ENCODE measurements around the gene TMEM14B.
A peak's percentile ranks its signal among the peaks of the same experiment; 100 is the strongest.
"Not testable (repeated sequence)": the region's sequence is repeated elsewhere in the genome, so short reads cannot be mapped to it uniquely, and the experiment has no call there.

Gene TMEM14B

DNA sequence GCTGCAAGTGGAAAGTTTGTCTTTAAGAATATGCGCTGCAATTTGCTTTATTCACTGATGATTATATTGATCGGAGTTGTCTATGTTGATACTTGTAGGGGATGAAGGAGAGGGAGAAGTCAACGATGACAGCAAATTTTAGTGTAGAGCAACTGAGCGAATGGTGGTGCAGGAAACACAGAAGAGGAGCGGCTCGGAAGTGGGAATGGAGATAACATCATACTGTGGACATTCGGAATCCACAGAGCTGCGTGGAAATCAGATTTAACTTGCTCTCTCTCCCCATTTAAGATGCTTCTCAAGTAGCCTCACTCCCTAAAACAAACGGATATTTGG is 722 bp upstream of the TMEM14B start:
- peak; percentile 25 for DNase-seq (ENCODE audit: low spot score)

DNA sequence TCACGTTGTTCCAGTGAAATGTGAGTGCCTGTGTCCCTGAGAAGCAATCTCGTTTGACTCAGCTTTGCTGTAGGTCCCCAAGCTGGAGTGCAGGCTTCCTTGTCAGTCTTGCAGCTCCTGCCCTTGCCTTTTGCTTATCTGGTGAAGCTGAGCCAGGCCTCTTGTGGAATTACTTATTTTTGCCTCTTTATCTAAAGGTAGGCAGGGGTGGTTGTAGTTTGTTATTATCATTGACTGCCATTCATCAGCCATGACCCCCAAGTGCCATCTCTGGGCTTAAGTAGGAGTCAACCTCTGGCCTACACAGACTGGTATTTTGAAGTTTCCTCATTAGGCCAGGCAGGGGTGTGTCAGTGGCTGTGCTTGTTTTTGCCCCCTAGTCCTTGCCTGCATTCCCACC is 2.1 kb downstream of the TMEM14B start:
- DNase-seq (ENCODE audit: low spot score): no peak

DNA sequence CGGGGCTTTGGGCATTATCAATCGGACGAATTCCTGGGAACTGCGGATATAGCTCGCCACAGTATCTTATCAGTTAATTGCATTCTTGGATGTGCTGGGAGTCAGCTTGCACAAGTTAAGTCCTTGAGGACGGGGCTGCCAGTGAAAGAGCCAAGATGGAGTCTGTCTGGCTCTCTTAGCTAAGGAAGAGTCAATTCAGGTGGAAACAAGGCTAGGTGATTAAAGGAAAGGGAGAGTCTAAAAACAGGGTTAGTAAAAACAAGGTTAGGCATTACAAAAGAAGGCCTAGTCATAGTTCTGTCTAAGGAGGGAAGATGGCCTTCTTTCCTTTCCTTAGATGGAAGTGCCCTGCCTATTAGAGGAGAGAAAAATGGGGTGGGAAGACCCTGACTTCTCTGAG is 3.0 kb downstream of the TMEM14B start:
- not testable (repeated sequence) for DNase-seq (ENCODE audit: low spot score)

DNA sequence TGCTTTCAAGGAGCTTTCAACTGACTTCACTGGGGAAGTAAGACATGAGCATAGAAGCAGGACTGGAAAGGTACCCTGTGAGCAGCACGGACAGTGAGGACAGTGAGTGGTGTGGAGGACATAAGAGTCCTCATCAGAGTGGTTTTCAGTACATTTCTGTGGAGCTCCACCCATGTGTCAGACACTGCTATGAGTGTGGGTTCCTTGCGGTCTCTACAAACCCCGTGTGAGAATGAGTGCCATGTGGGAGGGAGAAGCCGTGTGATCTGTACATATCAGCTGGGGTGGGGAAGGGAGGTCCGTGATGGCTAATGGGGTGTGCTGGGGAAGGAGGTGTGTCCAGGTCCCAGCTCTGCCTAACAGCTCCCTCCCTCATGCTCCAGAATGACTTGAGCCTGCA is 4.2 kb downstream of the TMEM14B start:
- not testable (repeated sequence) for DNase-seq (ENCODE audit: low spot score)

DNA sequence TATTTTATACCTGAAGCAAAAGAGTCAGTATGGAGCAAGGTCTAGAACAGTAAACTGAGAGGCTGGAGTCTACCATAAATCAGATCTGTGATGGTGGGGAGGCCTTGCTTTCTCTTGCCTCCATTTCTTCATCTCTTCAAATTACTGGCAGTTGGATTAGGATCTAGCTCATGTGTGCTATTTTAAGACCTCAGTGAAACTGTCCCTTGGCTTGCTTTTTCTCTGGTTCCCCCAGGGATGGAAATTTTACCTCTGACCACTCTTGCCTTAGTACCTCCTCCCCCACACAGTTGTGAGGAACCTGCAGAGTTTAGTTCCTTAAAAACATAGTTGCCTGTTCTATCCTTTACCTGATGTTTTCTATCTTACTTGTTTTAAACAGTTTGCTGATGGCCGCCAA is 8.5 kb downstream of the TMEM14B start:
- DNase-seq (ENCODE audit: low spot score): no peak

DNA sequence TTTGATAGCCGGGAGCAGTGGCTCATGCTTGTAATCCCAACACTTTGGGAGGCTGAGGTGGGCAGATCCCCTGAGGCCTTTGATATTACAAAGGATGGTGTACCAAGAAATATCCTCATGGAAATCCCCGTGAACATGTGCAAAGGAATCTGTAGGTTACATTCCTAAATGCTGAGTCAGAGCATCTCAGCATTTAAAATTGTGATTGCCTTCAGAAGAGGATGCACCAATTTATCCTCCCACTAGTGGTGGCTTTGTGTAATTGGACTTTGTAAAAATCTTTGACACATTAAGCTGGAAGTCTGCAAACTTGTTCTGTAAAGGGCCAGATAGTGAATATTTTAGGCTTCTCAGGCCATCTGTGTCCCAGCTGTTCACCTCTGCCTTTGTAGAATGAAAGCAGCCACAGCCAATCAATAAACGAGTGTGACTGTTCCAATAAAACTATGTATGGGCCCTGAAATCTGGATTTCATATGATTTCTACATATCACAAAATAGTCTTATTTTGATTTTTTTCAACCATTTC is 11.8 kb downstream of the TMEM14B start:
- peak; percentile 45 for DNase-seq (ENCODE audit: low spot score)

DNA sequence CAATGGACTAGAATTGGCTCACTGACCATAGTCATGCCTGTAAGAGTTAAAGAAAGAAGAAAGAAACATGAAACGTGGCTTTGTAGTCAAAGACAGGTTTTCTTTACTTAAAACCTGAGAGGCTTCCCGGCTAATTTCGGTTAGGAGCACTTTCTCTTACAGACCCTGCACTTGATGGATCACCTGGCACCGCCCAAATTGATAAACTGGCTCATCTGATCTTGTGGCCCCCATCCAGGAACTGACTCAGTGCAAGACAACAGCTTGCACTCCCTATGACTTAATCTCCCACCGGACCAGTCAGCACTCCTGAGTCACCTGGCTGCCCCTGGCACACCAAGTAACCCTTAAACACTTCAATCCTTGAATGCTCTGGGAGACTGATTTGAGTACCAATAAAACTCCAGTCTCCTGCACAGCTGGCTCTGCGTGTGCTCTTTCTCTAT is 12.3 kb downstream of the TMEM14B start:
- DNase-seq (ENCODE audit: low spot score): no peak

DNA sequence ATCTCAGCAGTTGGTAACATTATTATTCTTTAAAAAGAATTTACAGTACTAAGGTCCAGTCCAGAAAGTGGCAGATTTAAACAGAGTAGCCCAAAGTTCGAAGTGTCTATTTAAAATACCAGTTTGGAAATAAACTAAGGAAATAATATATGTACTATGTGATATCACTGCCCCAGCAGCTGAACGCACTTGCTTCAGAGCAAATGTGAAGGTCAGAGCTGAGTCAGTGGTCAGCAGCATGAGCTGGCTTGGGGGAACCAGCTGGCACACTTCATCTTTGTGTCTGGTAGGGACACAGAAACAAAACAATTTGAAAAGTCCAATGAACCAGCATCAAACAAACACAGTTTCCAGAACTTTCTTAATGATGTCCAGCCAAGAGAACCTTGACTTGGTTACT is 15.4 kb downstream of the TMEM14B start:
- DNase-seq (ENCODE audit: low spot score): no peak

DNA sequence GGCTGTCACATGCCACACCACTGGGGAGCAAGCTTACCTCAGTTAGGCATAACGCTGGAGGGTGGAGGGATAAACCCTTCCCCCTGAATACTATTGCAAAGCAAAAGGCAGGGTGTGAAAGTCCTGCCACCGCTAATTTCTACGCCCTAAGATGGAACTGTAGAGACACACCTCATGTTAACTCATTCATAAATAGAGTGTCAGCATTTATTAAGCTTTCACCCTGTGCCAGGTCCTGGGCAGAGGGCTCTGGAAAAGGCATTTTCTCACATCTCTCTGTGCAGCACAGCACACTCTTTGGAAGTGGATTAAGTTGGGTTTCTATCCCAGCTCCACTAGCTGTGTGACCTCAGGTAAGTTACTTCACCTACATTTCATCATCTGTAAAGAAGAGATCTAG is 21.8 kb downstream of the TMEM14B start:
- no peak for DNase-seq (ENCODE audit: low spot score)

DNA sequence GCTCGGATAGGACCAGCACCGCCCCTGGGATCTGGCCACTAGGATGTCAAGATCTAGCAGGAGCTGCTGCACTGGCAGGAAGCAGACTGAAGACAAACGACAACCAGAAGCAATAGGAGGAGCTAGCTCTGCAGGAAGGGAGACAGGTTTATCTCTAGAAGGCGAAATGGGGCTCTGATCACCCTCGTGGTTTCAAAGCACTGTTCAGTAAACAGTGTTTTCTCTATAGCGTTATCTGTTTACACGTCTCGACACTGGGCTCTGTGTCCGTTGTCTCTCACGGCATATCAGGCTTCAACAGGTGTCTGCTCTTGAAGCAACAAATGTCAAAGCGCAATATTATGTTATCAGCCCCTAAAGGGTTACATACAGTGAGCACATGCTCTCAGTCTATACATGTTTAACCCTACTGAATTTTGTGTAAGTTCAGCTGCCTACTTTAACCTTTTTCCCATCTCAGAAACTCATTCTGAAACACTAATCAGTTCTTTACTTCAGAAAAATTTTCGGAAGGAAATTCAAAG is 23.8 kb downstream of the TMEM14B start:
- no peak for DNase-seq (ENCODE audit: low spot score)

DNA sequence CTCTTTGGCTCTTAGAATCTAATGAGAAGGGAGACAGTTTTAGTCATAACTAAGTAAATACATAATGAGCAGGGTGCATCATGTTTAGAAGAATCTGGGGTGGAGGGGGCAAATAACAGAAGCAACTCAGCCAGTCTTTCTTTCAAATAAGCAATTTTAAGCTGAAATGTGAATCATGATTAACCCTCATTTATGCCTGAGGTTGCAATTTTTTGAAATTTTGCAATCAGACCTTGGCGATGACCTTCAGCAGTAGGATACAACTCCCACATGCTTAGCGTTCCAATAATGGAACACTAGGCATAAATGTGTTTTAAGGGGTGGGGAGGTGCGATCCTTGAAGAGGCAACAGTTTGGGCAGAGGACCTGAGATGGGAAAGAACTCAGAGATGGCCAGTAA is 30.6 kb downstream of the TMEM14B start:
- DNase-seq (ENCODE audit: low spot score): no peak

DNA sequence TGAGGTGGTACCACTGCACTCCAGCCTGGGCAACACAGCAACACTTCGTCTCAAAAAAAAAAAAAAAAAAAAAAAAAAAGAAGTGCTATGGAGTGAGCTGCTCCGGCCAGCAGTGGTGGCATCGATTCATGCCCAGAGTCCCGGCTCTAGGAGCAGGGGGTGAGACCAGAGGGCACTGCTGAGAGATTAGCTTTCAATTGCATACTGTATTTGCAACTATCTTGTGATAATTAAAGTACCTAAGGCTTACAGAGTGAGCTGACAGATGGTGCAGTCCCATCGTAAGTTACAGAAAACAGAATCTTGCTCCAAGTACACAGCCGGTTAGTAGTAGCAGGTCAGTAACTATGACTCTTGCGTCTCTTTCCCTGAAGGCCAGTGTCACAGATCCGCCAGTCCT is 31.5 kb downstream of the TMEM14B start:
- no peak for DNase-seq (ENCODE audit: low spot score)

DNA sequence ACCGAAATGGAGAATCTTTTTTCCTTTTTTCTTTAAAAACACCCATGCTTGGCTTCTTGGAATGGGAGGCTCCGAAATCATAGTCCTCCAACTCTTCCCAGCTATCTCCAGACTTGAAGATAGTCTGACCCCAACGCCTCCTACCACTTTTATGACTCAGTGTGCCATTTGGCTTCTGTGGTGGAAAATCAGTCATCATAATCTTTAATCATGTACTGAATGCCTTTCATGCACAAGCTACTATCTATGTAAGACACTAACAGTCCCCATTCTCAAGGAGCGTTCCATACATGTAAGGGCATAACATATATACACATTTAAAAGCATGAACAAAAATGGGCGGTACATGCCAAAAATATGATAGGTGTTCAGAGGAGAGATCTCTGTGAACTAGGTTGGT is 44.1 kb downstream of the TMEM14B start:
- DNase-seq (ENCODE audit: low spot score): no peak

DNA sequence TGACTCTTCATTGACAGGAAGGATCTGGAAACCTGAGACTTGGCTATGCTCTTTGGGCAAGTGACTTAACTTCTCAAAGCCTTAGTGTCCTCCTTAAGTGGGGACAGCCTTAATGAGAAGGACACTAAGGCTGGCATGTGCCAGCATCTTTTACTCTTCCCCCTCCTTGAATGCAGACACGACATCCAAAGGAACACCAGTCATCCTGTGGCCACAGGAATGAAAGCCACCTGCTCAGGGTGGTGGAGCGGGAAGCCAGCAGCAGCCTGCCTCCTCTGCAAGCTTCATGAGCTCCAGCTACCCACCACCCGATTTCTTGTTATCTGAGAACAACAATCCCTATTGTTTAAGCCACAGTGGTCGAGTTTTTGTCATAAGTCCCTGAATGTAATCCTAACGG is 44.5 kb downstream of the TMEM14B start:
- no peak for DNase-seq (ENCODE audit: low spot score)

DNA sequence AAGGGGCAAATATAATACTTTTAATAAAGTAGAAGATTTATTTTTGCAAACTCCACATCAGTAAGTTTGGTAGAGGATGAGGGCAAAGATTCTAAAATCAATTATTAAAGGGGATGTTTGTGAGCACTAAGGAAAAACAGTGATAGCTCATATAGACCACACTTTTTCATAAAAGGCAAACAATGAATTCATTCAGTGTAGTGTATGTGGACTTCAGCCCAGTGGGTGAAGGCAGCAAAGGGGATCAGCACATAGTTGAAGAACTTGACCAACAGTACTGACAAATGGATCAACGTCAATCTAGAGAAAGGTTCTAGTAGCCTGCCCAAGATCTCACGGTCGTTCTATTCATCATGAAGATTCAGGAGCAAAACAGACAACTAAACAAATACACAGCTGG is 45.4 kb downstream of the TMEM14B start:
- peak; percentile 47 for DNase-seq (ENCODE audit: low spot score)

DNA sequence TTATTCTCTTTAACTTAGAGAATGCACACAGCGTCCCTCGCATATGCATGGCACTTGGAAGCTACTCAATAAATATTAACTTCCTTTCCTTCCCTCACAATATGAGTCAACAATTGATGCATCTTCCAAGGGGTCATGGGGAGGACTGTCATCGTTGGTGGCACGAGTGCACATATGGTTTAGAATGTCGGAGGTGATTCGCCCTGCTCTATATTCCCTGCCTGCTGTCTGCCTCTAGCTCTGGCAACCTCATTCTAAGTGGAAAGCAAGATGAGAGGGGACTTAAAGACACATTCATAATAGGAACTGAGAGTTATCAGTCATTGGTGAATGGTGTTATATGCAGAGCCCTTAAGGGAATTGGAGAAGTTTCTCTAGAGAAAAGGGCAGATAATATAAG is 46.1 kb downstream of the TMEM14B start:
- DNase-seq (ENCODE audit: low spot score): no peak

DNA sequence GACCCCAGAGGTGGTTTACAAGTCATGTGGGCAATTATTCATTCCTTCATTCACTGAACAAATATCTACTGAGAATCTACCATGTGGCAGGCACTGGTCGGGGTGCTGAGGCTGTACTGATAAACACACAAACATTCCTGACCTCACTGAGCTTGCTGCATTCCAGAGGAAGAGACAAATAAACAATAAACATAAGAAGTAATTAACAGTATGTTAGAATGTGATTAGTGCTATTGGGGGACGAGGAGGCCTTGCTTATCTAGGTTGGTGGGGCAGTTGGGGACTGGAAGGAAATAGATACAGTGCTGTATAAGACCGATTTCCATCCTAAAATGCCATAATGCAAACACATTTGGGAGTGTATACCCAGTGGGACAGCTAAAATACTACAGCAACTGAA is 46.6 kb downstream of the TMEM14B start:
- DNase-seq (ENCODE audit: low spot score): no peak

DNA sequence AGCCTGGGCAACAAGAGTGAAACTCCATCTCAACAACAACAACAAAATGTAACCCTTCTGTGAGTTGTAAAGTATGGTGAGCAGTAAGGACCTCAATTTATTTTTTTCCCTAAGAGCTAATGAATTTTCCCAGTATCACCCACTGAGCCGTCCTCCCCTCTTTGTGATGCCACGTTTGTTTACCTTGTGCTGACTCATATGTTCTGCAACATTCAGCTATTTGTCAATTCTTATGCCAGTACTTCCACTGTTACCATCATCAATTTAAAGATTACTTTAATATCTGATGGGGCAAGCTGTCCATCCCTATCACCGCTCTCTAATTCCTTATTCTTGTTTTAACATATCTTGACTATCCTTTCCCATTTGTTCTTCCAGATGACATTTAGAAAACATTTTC is 53.2 kb downstream of the TMEM14B start:
- DNase-seq (ENCODE audit: low spot score): no peak

DNA sequence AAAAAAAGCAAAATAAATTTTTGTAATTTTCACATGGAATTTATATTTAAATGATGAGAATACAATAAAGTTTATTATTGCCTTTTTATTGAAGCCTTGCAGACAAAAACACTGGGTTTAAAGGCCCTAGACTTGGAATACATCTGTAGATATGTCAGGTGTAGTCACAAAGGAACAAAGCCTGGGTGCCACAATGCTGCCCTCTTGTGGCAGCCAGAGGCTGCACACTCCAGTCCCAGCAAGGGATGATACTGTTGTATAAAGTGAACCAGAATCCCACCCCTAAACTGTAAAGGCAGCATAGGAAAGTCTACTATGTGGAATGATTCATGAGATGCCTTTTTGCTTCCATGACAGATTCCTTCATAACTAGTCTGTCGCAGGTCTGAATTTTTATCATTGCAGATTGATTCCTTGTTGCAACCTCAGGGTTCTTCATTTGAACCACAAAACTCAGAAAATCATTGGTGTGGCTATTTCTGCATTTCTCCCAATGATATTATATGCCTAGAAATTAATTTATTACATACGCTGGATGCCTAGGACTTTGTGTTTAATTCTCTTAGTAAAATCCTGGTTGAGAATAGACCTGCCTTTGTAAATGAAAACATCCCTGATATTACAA is 53.7 kb downstream of the TMEM14B start:
- peak; percentile 61 for DNase-seq (ENCODE audit: low spot score)
